Prostate gland (tissue), 2 donors: Measurements from ENCODE around the gene DMAC2L.

ENCODE experiments used
- CTCF ChIP-seq, 4 experiments: fragments of 200-600 bp in 2 of 4; fragments of 450-650 bp in 2 of 4; sonication (generic) in 2 of 4; IDR thresholded peaks; 1 replicate in 3 of 4; 2 replicates in 1 of 4; pipeline ENCODE4 v1.5.1; 2016 to 2019; ENCODE audit warnings: antibody characterized with exemption in 4 of 4, mild to moderate bottlenecking in 2 of 4, moderate library complexity in 2 of 4
- POLR2A ChIP-seq: fragments of 450-650 bp; IDR thresholded peaks from one replicate; pipeline ENCODE4 v1.6.1; 2016; ENCODE audit warnings: antibody characterized with exemption, mild to moderate bottlenecking
- POLR2AphosphoS5 ChIP-seq: sonication (generic); formaldehyde crosslinking; IDR thresholded peaks from one replicate; pipeline ENCODE4 v1.6.1; 2017; ENCODE audit warnings: antibody characterized with exemption

- TF ChIP-seq POLR2A (no peak), CTCF (IDR thresholded peaks at IDR 0.05) (peak; percentile 65 to 81 (median 76)), POLR2AphosphoS5 (peak; percentile 71)
These were observed 9.0 kb downstream of the DMAC2L start for GRCh38 chr14:50321009-50321660.
